Measurements from ENCODE around the gene RAMP3.
"Not testable (repeated sequence)": the region's sequence is repeated elsewhere in the genome, so short reads cannot be mapped to it uniquely, and the experiment has no call there.

RAMP3 gene

DNA sequence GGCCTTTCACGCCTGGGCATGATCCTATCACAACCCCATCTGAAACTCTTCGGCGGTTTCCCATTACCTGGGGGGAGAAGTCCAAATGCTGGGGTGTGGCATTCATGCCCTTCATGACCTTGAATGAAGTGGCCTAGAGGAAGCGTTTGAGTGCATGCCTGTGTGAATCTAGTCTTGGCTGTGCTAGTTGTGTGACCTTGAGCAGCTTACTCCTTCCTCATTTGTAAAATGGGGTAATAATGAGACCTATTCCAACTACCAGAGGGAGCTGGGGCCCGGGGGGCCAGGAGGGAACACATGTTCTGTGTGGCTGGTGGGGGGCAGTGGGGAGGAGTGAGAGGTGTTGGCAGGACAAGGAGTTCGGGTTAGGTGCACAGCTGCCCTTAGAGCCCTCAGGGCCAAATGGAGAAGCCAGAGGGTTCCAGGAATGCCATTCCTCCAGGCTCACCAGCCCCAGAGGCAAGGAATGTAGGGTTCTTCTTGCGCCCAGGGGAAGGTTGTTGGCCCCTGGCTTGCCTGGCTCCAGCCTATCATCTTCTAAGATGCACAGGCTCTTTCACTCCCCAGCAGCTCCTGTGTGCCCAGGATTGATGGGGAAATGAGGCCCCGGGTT is 24.8 kb upstream of the RAMP3 start:
- DNase-seq: no peak

DNA sequence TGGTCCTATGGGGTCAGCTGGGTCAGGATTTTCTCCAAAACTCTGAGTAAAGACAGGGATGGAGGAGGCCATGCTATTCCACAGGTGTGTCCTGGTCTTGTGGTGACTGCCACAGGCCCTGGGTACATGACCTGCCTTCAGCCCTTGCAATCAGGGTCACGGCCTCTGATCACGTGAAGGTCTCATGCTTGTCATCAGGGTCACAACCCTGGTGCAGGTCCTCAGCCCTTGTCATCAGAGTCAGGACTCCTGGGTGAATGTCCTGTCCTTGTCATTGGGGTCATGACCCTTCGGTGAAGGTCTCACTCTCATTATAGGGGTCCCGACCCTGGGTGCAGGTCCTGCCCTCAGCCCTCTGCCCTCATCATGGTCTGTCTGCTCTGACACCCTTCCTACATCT is 24.2 kb upstream of the RAMP3 start:
- DNase-seq: no peak

DNA sequence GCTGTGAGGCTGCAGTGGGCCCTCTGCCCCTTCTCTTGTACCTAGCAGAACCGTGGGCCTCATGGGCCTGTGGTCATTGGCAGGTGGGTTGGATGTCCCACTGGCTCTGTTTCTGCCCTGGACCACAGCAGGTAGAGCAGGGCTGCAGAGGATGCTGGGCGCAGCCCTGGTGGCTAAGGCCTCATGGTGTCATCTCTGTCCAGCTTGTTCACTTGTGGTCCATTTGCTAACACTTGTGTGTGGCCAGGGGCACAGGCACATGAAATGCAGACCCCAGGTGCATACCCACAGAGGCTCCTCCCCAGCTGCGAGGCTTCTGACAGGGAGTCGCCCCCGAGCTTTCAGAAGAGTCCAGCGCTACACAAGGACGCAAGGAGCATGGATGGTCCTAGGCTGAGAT is 23.7 kb upstream of the RAMP3 start:
- no peak for DNase-seq

DNA sequence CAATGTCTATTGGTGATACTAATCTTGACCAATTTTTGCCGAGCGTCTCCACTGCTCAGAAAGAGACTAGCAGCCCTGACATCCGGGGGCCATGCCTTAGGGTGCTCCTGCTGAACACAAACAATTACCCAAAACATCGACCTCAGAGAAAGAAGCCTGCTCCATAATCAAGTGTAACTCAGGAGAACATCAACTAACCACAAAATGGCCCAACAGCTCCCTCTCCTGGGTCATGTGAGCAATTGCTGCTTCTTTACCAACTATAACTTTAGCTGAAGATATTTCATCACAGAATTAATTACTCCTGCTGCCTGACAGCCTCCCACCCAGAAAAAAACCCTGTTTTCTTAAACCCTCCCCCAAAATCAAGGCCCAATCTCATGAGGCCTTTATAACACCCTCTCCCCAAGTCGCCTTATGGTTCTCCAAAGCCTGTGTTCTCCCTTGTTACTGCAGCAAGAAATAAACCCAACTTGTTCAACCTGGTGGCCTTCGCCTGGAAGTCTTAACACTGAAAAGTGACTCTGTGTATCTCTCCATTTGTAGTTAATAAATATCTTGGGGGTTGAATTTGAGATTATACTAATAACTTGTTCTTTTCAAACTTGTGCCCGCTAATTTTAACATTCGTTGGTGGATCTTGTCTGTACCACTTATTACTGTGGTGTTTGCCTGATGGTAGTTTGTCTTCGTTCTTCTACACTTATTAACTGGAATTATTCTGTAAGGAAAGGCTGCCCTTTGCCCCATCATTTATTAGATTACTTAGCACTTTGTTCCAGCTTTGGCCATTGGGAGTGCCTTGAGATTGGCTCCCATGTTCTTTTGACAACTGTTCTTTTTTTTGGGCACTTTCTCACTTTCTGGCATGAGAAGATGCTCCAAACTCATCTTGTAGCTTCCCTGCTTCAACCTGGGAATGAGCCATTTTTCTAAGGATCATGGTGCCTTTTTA is 21.2 kb upstream of the RAMP3 start:
- peak; percentile 61 to 67 for DNase-seq

DNA sequence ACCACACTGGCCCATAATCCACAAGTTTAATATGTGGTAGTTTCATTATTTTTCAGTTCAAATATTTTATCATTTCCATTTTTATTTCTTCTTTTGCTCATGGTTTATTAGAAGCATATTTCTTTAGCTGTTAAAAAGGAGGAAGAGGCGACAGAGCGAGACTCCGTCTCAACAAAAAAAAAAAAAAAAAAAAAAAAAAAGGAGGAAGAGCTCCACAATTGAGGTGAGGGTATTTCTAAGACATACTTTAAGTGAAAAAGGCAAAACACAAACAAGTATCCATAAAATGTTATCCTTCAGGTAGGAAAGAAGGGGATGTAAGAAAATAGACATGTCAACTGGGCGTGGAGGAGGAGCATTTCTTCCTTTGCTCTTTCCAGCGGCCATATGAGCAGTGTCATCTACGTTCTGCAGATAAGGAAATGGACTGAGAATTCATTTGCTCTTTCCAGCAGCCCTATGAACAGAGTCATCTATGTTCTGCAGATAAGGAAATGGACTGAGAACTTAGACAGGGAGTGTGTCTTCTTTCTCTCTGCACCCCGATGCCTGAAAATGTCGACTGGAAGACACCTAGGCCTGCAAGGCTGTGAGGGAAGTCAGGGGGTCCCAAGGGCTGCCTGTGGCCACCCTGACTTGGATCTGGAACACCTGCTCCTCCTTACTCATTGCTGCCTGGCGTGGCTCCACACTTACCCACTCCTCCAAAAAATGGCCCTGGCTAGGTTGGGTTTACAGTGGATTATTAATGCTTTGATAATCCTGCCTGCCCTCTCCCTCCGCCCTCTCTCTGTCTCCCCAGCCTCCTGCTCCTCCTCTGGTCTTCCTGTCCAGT is 18.9 kb upstream of the RAMP3 start:
- no peak for DNase-seq

DNA sequence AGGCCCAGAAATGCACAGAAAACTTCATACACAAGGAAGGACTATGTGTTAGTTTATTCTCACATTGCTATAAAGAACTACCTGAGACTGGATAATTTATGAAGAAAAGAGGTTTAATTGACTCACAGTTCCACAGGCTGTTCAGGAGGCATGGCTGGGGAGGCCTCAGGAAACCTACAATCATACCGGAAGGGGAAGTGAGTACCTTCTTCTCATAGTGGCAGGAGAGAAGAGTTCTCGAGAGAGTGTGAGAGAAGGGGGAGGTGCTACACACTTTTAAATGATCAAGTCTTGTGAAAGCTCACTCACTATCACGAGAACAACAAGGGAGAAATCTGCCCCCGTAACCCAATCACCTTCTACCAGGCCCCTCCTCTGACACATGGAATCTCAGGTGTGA is 16.8 kb upstream of the RAMP3 start:
- DNase-seq: no peak

DNA sequence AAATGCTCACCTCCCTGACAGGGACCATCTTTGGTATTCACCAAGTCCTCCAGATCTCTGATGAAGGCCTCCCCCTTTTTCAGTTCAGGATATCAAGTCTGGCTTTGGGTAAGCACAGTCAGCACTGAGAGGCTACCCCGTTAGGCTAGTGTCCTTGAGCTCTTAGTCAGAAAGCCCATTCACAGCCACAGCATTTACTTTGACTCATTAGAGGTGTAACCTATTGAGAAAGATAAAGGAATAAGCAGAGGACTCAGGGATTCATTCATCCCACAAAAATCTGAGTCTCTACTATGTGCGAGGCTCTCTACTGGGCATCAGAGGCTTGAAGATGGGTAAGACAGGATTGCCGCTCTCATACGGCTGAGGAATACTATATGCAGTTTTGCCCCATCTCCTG is 14.0 kb upstream of the RAMP3 start:
- no peak for DNase-seq

DNA sequence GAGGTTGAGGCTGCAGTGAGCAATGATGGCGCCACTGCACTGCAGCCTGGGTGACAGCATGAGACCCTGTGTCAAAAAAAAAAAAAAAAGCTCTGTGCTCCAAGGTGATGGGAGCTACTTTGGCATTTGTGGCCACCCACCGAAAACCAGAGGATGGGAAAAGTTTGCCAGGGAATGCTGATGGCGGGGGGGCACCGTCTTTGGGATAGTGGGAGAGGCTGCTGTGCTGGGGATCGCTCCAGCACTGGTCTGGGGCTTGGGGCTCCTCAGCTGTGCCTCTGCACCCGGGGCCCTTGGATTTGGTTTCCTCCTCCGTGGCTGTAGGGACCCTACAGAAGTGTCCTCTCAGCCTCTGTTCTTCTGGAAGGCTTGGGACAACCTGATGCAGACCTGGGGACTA is 11.7 kb upstream of the RAMP3 start:
- DNase-seq: no peak

DNA sequence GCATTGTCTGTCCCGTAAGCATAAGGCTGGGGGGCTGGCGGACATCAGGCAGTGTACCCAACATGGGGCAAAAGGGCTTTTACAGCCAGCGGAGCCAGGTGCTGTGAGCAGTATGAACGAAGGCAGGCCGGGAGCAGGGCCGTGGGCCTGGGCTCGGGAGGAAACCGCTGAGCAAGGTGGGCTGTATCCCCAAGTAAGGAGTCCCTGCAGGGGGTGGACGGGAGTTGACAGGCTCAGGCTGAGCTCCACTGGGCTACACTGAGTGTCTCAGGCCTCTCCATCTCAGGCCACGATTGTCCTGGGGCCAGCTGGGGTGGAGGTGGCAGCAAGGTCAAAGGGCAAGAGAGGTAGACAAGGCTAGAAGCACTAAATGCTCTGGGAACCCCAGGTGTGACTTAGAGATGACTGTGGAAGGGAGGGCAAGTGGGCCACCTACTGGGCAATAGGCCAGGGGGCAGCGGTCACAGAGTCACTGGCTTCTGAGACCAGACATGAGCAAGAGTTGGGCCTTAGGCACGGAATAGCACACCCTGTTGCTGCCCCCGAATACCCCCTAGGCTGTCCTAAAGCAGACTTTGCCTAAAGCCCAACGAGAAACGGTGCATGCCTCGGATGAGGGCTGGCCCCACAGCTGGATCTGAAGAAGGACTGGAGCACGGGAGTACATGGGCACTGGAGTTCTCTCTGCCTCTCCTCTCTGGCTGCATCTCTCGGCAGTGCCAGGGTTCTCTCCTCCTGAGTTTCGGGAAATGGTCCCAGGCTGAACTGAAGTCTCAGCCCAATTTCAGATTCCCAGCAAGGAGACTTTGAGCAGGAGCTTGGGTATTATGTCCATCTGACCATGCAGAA is 10.8 kb upstream of the RAMP3 start:
- no peak for DNase-seq

DNA sequence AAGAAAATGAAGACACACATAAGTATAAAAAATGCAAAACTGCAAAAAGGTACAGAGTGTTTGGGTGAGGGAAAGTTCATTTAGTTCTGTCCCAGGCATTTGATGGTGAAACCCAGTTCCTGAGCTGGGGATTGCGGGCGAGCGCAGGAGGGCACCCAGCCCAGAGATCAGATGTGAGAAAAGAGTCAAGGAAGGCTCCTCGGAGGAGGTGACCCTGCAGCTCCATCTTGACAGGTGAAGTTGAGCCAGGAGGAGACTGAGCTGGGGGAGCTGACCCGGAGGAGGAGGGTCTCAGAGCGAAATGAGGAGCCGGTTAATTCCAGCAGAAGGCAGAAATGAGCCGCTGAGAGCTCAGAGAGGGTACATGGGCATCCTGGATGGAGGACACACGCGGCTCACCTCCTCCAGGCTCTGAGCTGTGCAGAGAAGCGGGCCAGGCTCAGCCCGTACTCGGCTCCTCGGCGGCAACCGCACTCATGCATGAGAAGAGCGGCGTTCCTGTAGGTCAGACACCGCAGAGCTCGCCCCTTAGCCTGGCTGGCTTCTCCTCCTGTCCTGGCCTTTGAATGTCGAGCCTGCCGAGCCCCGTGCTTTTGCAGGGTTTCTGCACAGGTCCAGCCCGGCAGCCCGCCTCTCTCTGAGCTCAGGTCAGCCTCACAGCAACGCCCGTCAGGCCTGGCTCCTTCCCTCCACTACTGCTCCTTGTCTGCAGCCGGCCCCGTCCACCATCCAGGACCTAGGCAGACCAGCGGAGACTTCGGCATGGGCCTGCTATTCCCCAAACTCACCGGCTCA is 9.5 kb upstream of the RAMP3 start:
- no peak for DNase-seq

DNA sequence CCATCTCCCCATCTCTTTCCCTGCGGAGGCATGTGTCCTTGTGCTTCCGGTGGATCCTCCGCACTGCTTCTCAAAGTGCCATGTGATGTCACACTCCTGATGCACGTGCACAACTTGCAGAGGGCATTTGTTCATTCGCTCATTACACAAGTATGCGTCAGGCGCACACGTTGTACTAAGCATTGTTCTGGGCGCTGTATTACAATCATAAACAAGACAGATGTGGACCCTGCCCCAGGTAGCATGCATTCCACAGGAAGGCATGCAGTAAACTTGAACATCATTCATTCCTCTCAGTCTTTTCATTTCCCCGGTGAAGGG is 9.0 kb upstream of the RAMP3 start:
- DNase-seq: no peak

DNA sequence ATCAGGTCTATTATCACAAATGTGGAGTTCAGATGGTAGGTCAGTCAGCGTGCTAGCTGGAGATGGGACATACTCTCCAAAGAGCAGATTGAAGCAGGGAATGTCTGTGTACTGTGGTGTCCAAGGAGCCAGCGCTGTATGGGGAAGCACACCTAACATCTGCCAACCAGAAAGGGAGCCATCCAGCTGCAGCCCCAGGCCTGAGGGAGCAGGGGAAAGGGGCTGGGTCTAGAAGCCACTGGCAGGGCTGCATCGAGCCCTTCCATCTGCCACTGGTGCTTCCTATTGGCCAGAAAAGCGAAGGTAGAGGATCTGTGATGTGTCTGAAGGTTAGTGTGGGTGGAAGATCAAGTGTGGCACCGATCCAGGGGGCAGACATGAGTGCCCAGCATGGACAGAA is 8.0 kb upstream of the RAMP3 start:
- no peak for DNase-seq

DNA sequence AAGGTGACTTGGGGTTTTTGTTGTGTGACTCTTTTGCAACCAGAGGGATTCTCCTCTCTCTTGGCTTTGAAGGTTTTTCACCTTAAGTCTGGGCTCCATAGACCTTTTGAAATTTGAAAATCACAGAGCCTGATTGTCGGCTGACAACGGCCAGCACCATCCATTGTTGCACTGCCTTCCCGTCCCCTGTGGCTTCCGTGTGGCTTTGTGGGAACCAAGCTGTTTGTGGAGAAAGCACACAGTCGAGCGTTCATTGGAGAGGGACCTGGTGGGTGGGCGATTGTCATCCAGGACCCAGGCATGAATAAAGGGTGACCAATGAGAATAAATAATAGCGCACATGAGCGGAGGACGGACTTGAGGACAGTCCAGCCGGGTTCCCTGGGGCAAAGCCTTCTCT is 7.4 kb upstream of the RAMP3 start:
- DNase-seq: no peak

DNA sequence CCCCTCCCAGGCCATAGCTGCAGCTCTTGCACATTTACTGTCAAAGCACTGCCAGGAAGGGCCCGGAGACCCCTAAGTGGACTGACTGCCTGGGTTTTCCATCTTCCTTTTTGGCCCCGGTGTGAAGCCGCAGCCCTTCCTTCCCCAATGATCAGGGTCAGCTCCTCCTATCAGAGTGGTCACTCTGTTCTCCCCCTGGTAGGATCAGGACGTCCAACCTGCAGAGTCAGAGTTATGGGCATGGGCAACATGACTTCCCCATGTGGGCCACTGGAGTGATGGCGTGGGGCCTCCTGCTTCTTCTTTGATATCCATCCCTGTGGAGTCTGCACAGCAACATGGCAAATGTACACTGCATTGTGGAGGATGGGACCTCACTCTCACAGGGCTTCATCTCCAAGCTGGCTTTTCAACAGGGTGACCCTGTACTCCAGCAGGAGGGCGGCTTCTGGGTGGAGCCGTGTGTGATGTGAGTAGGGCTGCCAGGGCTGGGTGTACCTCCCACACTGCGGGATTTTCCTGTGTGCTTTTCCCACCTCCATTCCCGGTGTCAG is 6.4 kb upstream of the RAMP3 start:
- DNase-seq: no peak

DNA sequence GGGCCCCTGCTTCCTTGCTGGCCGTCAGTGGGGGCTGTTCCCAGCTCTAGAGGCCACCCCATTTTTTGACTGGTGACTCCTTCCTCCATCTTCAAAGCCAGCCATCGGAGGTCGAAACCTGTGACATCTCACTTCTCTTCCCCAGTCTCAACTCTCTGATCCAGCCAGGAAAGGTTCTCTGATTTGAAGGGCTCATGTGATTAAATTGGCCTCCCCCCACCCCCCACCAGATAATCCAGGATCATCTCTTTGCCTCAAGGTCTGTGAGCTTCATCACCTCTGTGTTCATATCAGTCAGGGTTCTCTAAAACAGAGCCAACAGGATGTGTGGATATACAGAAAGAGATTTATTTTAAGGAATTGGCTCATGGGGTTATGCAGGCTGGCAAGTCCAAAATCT is 5.6 kb upstream of the RAMP3 start:
- no peak for DNase-seq

DNA sequence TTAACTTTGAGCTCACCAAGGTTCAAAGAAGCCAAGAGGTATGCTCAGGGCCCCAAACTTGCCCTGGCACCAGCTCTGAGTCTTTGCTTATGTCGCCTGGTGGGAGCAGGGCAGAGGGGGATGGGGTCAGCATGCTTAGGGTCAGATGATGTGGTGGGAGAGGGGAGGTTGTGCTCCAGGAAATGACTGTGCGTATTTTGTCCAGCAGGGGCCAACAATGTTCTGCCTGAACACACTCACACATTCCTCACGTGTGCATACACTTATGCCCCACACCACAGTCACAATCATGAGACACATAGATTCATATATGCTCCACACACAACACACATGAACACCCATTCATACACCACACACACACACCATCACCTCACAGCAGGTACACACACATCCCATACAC is 4.4 kb upstream of the RAMP3 start:
- DNase-seq: no peak

DNA sequence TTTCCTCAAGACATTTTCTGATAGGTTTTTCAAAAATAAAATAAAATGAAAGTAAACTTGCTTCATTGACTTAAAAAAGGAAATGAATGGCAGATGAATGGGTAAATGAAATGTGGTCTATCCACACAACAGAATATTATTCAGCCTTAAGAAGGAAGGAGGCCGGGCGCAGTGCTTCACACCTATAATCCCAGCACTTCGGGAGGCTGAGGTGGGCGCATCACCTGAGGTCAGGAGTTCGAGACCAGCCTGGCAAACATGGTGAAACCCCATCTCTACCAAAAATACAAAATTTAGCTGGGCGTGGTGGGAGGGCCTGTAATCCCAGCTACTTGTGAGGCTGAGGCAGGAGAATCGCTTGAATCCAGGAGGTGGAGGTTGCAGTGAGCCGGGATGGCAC is 3.7 kb upstream of the RAMP3 start:
- DNase-seq: not testable (repeated sequence)

DNA sequence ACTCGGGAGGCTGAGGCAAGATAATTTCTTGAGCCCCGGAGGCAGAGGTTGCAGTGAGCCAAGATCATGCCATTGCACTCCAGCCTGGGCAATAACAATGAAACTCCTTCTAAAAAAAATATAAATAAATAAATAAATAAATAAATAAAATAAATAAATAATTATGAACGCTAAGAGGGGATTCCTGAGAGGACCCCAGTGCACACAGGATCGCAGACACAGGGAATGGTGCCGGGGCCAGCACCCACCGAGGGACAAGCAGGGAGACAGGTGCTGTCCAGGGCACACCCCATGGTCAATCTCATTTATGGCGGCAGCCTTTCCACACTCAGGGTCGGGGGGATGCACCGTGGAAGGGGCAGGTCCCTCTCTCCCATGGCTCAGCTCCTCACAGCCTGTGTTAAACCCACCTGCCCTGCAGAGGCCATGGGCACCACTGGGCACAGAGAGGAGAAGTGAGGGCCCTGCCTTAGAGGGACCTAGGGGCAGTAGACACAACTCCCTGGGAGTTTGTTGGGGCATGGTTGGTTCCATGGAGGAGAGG is 2.2 kb upstream of the RAMP3 start:
- no peak for DNase-seq

DNA sequence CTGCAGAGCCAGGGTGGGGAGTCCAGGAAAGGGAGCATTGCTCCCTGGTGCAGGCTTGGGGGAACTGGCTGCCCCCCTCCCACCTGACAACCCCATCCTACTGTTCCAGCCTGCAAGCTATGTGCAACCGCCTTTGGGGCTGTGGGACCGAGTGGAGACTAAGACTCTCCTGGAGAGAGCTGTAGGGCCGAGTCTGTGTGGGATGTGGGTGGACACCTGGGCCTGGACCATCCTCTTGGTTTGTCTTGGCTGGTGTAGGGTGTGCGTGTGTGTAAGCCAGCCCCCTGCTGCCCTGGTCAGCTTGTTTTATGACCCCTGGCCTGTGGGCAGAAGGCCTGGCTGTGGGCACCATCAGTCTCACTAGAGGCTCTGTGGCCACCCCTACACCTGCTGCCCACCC is 1.6 kb upstream of the RAMP3 start:
- no peak for DNase-seq

DNA sequence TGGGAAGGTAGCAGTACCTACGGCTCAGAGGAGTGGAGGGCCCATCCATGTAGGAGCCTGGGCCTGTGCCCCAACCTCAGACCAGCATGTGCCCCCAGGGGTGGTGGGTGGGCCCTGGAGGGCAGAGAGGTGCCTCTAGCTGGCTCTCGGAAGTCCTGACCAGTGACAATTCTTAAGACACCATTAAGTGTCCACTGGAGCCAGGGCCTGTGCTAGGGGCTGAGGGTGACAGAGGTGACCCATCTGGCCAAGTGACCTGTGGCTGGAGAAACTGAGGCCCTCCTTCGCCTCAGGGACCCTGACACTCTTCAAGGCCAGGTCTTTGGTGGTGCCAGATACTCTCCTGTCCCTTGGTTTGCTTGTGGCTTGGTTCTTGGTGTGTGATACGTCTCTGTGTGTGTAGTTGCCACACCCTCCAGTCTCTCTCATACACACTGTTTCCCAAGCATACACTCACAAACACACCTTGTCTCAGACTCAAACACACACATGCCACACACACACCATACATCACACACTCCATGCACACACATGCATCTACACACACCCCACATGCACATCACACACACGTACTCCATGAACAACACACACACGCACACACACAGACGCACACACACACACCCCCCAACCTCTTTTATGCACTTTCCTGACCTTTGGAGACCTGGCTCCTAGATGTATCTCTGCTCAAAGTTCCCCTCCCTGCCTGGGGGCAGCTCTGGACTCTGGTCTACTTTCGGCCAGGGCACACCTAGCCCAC is 897 bp upstream of the RAMP3 start:
- no peak for DNase-seq

DNA sequence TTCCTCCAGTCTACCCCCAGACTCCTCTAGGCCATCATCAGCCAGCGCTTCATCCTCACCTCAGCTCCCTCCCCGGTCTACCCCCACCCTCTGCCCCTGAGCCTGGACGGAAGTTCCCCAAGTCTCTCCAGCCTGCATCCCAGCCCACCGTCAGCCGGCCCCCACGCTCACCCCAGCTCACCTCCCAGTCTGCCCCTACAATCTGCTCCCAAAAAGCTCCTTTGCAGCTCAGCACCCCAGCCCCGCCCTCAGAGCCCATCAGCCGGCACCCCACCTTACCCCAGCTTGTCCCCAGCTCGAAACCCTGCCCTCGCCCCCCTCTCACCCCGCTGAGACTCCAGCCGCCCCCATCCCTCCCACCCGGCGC is 322 bp upstream of the RAMP3 start:
- DNase-seq: no peak

All from stimulated activated CD4-positive, alpha-beta T cell treated with anti-CD3 and anti-CD28 coated beads, Interleukin-2, amount 100 ng/mL, for 48 hours (primary cell).